GM12878 (cell line): Measurements from ENCODE around the gene GGN. TPM values are rescaled to one million over a fixed set of nuclear protein-coding genes. Genes with fewer than 3 reads are reported as not detected.

Experiments used
- ATAC-seq: fragments of 200-7000 bp; cut with Tn5 transposase; 3 replicates; pipeline ENCODE4 v1.9.1; 2020; ENCODE audit warnings: mild to moderate bottlenecking, moderate library complexity
- BruUV-seq: library from RNA; stranded (reverse); fragments of 400-500 nt; replicated peaks from 2 replicates; lab custom pipeline; 2021; lab: Mats Ljungman, UMichigan
- CTCF ChIA-PET: fragments of 300-600 bp; sonication (Branson Sonifier 250); formaldehyde crosslinking; extraction: SDS; loops from one replicate; lab custom pipeline; 2021; ENCODE audit warnings: inconsistent platforms; lab: Yijun Ruan, JAX
- POLR2A ChIA-PET: fragments of 350-600 bp; formaldehyde crosslinking; extraction: SDS; loops from one replicate; lab custom pipeline; 2021; ENCODE audit warnings: inconsistent platforms; lab: Charles Lee
- RAD21 ChIA-PET: fragments of 300-600 bp; sonication (Branson Sonifier 250); formaldehyde crosslinking; loops from one replicate; lab custom pipeline; 2023; ENCODE audit warnings: antibody characterized with exemption; ENCODE audit not compliant: unreplicated experiment; lab: Charles Lee
- SMC1A ChIA-PET: fragments of 300-600 bp; sonication (Branson Sonifier 250); formaldehyde crosslinking; loops from one replicate; lab custom pipeline; 2023; ENCODE audit not compliant: unreplicated experiment, uncharacterized antibody; lab: Charles Lee
- DNase-seq: peaks from one replicate; pipeline ENCODE4 v3.0.0-alpha.2; 2011; ENCODE audit warnings: low read depth, low spot score
- FAIRE-seq: peaks from 3 replicates; lab custom pipeline; 2011; peaks lifted over from hg19 to GRCh38; lab: Jason Lieb, UNC
- H2AFZ ChIP-seq: 2 replicates; pipeline ENCODE4 v1.6.0; 2011; ENCODE audit warnings: low read depth, low read length, control low read depth; ENCODE audit not compliant: control insufficient read depth
- H3K27ac ChIP-seq: 2 replicates; pipeline ENCODE4 v1.5.1; 2011; ENCODE audit warnings: control low read depth; ENCODE audit not compliant: control insufficient read depth, insufficient read depth
- H3K27me3 ChIP-seq, 2 experiments: replicated peaks in 1 of 2; 2 replicates each; pipeline versions ENCODE4 v1.6.0 to v1.6.1; 2011; ENCODE audit warnings: low read length in 1 of 2; ENCODE audit not compliant: control insufficient read depth in 2 of 2, insufficient read depth in 2 of 2
- H3K36me3 ChIP-seq, 2 experiments: 2 replicates each; pipeline ENCODE4 v1.5.1; 2011; ENCODE audit warnings: low read length in 1 of 2; ENCODE audit not compliant: control insufficient read depth in 2 of 2, insufficient read depth in 2 of 2
- H3K4me1 ChIP-seq: 2 replicates; pipeline ENCODE4 v1.6.1; 2011; ENCODE audit warnings: mild to moderate bottlenecking, low read length, moderate library complexity, mixed read lengths; ENCODE audit not compliant: control insufficient read depth, insufficient read depth
- H3K4me2 ChIP-seq: 2 replicates; pipeline ENCODE4 v1.6.0; 2011; ENCODE audit warnings: control low read depth; ENCODE audit not compliant: control insufficient read depth, insufficient read depth
- H3K4me3 ChIP-seq: fragments of 200-600 bp; sonication (generic); 2 replicates; pipeline ENCODE4 v1.5.1; 2016
- H3K79me2 ChIP-seq: 2 replicates; pipeline ENCODE4 v1.6.0; 2011; ENCODE audit warnings: low read length; ENCODE audit not compliant: control insufficient read depth, insufficient read depth
- H3K9ac ChIP-seq: 2 replicates; pipeline ENCODE4 v1.8.0; 2011; ENCODE audit warnings: low read length, control low read depth, mixed read lengths; ENCODE audit not compliant: control insufficient read depth, insufficient read depth
- H3K9me3 ChIP-seq: replicated peaks from 3 replicates; pipeline ENCODE4 v1.5.1; 2011; ENCODE audit warnings: mild to moderate bottlenecking, low read length; ENCODE audit not compliant: control insufficient read depth, insufficient read depth
- H4K20me1 ChIP-seq: 2 replicates; pipeline ENCODE4 v1.6.0; 2011; ENCODE audit not compliant: control insufficient read depth, insufficient read depth
- BCL11A ChIP-seq: IDR thresholded peaks from 2 replicates; pipeline ENCODE4 v1.6.1; 2011; ENCODE audit warnings: low read depth, low read length
- HDAC6 ChIP-seq: fragments of 200-600 bp; sonication (generic); IDR thresholded peaks from one replicate; pipeline ENCODE4 v1.8.0; 2017; ENCODE audit warnings: antibody characterized with exemption; ENCODE audit not compliant: unreplicated experiment
- NFYA ChIP-seq: IDR thresholded peaks from 2 replicates; pipeline ENCODE4 v1.6.1; 2011; ENCODE audit warnings: low read depth, mild to moderate bottlenecking, low read length, improper control_type of control experiment, borderline replicate concordance
- NR2C2 ChIP-seq: IDR thresholded peaks from 2 replicates; pipeline ENCODE4 v1.6.1; 2011; ENCODE audit warnings: borderline replicate concordance, low read depth; ENCODE audit not compliant: control insufficient read depth, insufficient read length
- POLR2A ChIP-seq: IDR thresholded peaks from 2 replicates; pipeline ENCODE4 v1.6.1; 2011; ENCODE audit warnings: low read depth, mild to moderate bottlenecking, low read length
- POLR2AphosphoS5 ChIP-seq: IDR thresholded peaks from 2 replicates; pipeline ENCODE4 v1.6.1; 2011; ENCODE audit warnings: mild to moderate bottlenecking, low read length, inconsistent platforms
- SMAD1 ChIP-seq: fragments of 450-650 bp; IDR thresholded peaks from 2 replicates; pipeline ENCODE4 v1.6.1; 2018; ENCODE audit warnings: mild to moderate bottlenecking, low read depth; ENCODE audit not compliant: partially characterized antibody
- SREBF2 ChIP-seq: IDR thresholded peaks from 2 replicates; pipeline ENCODE4 v1.6.1; 2012; ENCODE audit warnings: mild to moderate bottlenecking, low read length
- STAT1 ChIP-seq: fragments of 450-650 bp; conservative IDR thresholded peaks from 2 replicates; pipeline ENCODE4 v1.6.1; 2014; ENCODE audit warnings: antibody characterized with exemption, mild to moderate bottlenecking
- WGBS: methylation state at CpG from one replicate; pipeline ENCODE4 v1.1.6; 2016; ENCODE audit warnings: low lambda C conversion rate; ENCODE audit not compliant: insufficient replicate concordance, insufficient coverage; ENCODE audit errors: missing lambda C conversion rate; 5-methylcytosine and 5-hydroxymethylcytosine counted together
- in situ Hi-C: fragments of 300-500 bp; cut with MboI; formaldehyde crosslinking; loops from 9 replicates; pipeline ENCODE4 v1.14.3; 2018; ENCODE audit warnings: mixed read lengths
- intact Hi-C: fragments of 100-400 bp; cut with micrococcal nuclease; formaldehyde crosslinking; loops from one replicate; pipeline ENCODE4 v1.14.2; 2022; ENCODE audit not compliant: unreplicated experiment
- polyA plus RNA-seq, 11 experiments: library from polyadenylated mRNA; depleted of rRNA in 4 of 11; unstranded in 6 of 11; stranded (reverse) in 5 of 11; fragments of >200 nt; fragmentation: Nextera tagmentation in 4 of 11; fragmentation: Illumina TruSeq in 1 of 11; extraction: Ambion mirVana in 4 of 11; extraction: Trizol in 1 of 11; gene quantifications; 1 replicate in 1 of 11; 2 replicates in 10 of 11; pipeline versions ENCODE4 v1.2.1 to v1.2.3, GENCODE V29; 2011 to 2016; ENCODE audit warnings: inconsistent platforms in 2 of 11, missing spikeins in 2 of 11, low read depth in 1 of 11
- total RNA-seq, 4 experiments: library from RNA; depleted of rRNA in 3 of 4; stranded (reverse); fragments of >200 nt in 3 of 4; fragmentation: Illumina TruSeq in 1 of 4; extraction: Trizol in 1 of 4; gene quantifications; 2 replicates each; pipeline versions ENCODE4 v1.2.1 to v1.2.3, GENCODE V29; 2013 to 2021
- TF ChIP-seq, protein P1 (sequence below), 3 experiments: IDR thresholded peaks in 2 of 3; conservative IDR thresholded peaks in 1 of 3; 2 replicates each; pipeline ENCODE4 v1.5.1; 2011; ENCODE audit warnings: low read depth in 3 of 3, low read length in 3 of 3, mild to moderate bottlenecking in 3 of 3, control low read depth in 2 of 3, moderate library complexity in 2 of 3, inconsistent platforms in 1 of 3, mixed read lengths in 1 of 3; ENCODE audit not compliant: control insufficient read depth in 2 of 3, insufficient read depth in 1 of 3; ENCODE audit errors: extremely low read depth in 1 of 3

GGN gene
- total and polyA plus RNA-seq, 10 of the 15 experiments (the other 5 are each of a cell fraction or from before 2014, with no cell fraction given), result not detected

DNA sequence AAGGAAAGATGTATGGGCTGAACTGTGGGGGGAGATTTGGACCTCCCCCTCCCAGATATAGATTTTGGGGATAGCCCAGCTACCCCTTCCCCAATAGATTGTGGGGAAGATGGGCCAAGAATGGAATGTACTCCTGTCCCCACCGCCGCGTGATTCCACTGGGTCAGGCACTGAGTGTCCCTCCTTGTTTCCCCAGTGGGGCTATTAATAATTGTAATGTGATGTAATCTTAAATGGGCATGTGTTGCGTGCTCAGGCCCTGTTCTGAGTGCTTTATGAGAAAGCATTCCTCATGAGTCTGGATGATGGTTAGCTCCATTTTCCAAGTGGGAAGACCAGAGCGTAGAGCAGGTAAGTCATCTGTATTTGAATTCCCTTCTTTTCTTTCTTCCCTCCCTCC lies 12.1 kb downstream of the GGN start:
- peak overlapping the region; percentile 97 for H3K4me2 ChIP-seq
- no peaks in the 10 kb centered on the region for H3K27me3 ChIP-seq
- FAIRE-seq, result no peak
- BruUV-seq, result no TSS peak
- 80% methylated on average over 5 of the region's 5 CpGs for WGBS
- 0 out of 2 replicates have a peak, but pooled peaks have one; percentile 22 for TF ChIP-seq POLR2AphosphoS5
- no peak for TF ChIP-seq NR2C2
- peak; percentile 27; the same call in 1 of the 2 replicates for TF ChIP-seq POLR2A
- TF ChIP-seq, all 136 proteins: peak for 2
- in situ Hi-C loops, result no loop called here
- DNase-seq, result no peak
- Histone ChIP-seq H3K4me3 (peak overlapping the region; percentile 81), H3K9me3 (no peaks in the 10 kb centered on the region), H3K9ac (peak overlapping the region; percentile 89), H3K79me2 (peaks cover 28% of the 10 kb centered on the region), H2AFZ (no peak overlapping the region), H3K36me3 (peaks cover 6 to 12% of the 10 kb centered on the region in 2 experiments; a peak in 3 of 4 replicates), H3K4me1 (peaks cover 14% of the 10 kb centered on the region), H4K20me1 (0 out of 2 replicates have a peak, but pooled peaks cover under 1% of the 10 kb centered on the region), H3K27ac (peak overlapping the region; percentile 88)
- ChIA-PET CTCF (interaction anchor here (1.0 to 2.8 kb wide), 2 partner anchors 28 to 474 kb away, joined by 4 to 25 read pairs; partner anchors contain the start of gene FAM98C), POLR2A (interaction anchor here (0.6 to 2.6 kb wide), 3 partner anchors 12 to 40 kb away, joined by 3 to 26 read pairs (median 4); partner anchors contain the start of genes CATSPERG and GGN), SMC1A (interaction anchor here (1.0 kb wide), 1 partner anchor 45 kb away, joined by 3 read pairs; no protein-coding TSS in a partner anchor), RAD21 (interaction anchor here (0.6 to 4.8 kb wide), 4 partner anchors 27 to 276 kb away, joined by 4 to 46 read pairs (median 4); partner anchors contain the start of genes CATSPERG and FAM98C)
- intact Hi-C loops, result no loop called here
- no peak for ATAC-seq

DNA sequence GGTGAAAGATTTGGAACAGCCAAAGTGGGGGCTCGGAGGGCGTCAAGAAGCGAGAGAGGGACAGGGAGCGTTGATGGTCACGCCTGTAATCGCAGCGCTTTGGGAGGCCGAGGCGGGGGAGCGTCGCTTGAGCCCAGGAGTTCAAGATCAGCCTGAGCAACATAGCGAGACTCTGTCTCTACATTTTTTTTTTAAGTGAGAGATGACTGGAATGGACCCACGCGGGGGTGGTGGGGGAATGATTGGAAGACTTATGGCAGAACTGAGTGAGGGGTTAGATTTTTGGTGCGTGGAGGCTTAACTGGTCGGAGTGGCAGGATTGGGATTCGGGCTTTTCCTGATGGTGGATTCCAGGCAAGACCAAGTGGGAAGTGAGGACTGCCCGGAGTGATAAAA lies 12.7 kb downstream of the GGN start:
- ChIA-PET POLR2A (interaction anchor here (1.0 to 2.6 kb wide), 3 partner anchors 12 to 482 kb away, joined by 3 to 26 read pairs (median 3); partner anchors contain the start of genes CATSPERG and GGN), CTCF (interaction anchor here (0.6 to 2.8 kb wide), 4 partner anchors 15 to 129 kb away, joined by 3 to 25 read pairs (median 4); partner anchors contain the start of gene FAM98C), SMC1A (interaction anchor here (1.0 to 1.7 kb wide), 4 partner anchors 130 to 273 kb away, joined by 4 to 6 read pairs (median 6); partner anchors contain the start of gene ACTN4), RAD21 (interaction anchor here (1.2 to 4.8 kb wide), 2 partner anchors 13 to 28 kb away, joined by 5 to 46 read pairs; partner anchors contain the start of genes FAM98C and GGN)
- H3K9me3 ChIP-seq, result no peaks in the 10 kb centered on the region
- no TSS peak for BruUV-seq
- intact Hi-C loops (no loop called here), in situ Hi-C loops (no loop called here)
- peak; percentile 30 for ATAC-seq
- H3K4me3 ChIP-seq, result peak overlapping the region; percentile 81
- no peaks in the 10 kb centered on the region for H4K20me1 ChIP-seq
- WGBS, result 2% methylated on average over 18 of the region's 18 CpGs
- H3K9ac ChIP-seq, result peak overlapping the region; percentile 89
- FAIRE-seq, result no peak
- TF ChIP-seq BCL11A (0 out of 2 replicates have a peak, but pooled peaks have one; percentile 9), NFYA (no peak), STAT1 (0 out of 2 replicates have a peak, but pooled peaks have one; percentile 3), SMAD1 (no peak), SREBF2 (no peak), HDAC6 (no peak)
- TF ChIP-seq, protein P1, sequence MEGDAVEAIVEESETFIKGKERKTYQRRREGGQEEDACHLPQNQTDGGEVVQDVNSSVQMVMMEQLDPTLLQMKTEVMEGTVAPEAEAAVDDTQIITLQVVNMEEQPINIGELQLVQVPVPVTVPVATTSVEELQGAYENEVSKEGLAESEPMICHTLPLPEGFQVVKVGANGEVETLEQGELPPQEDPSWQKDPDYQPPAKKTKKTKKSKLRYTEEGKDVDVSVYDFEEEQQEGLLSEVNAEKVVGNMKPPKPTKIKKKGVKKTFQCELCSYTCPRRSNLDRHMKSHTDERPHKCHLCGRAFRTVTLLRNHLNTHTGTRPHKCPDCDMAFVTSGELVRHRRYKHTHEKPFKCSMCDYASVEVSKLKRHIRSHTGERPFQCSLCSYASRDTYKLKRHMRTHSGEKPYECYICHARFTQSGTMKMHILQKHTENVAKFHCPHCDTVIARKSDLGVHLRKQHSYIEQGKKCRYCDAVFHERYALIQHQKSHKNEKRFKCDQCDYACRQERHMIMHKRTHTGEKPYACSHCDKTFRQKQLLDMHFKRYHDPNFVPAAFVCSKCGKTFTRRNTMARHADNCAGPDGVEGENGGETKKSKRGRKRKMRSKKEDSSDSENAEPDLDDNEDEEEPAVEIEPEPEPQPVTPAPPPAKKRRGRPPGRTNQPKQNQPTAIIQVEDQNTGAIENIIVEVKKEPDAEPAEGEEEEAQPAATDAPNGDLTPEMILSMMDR (IDR thresholded peaks at IDR 0.05 in 2 of 3, conservative IDR thresholded peaks at IDR 0.05 in 1 of 3; ENCODE audit: control insufficient read depth in 2 of 3, extremely low read depth in 1 of 3, insufficient read depth in 1 of 3, low read depth in 3 of 3, low read length in 3 of 3), result no peak
- peaks cover 14% of the 10 kb centered on the region for H3K4me1 ChIP-seq
- H3K27ac ChIP-seq, result peak overlapping the region; percentile 88
- H3K79me2 ChIP-seq, result peaks cover 28% of the 10 kb centered on the region
- peak overlapping the region; percentile 97 for H3K4me2 ChIP-seq
- H3K27me3 ChIP-seq, result no peaks in the 10 kb centered on the region
- peak overlapping the region; percentile 96 for H2AFZ ChIP-seq
- H3K36me3 ChIP-seq, result peaks cover 2 to 10% of the 10 kb centered on the region in 2 experiments; a peak in 3 of 4 replicates
- DNase-seq, result no peak
